ENCODE measurements around the gene VPS54.

DNA sequence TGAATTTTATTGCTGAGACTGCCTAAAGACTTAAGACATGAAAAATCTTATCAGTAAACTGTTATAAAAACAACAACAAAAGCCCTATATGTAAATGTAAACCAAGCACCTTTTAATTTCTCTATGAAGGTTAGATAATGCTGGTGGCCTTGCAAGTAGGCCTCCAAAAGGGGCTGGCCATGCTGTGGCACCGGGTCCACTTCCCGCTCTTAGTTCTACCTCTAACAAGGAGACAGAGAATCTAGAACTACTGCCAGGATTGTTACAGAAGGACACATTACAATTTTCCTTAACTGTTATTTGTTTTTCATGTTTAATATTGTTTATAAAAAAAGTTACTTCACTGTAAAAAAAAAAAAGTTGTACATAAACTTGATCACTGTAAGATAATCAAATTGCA is 128.6 kb downstream of the VPS54 start:
- no peak for TF ChIP-seq POLR2A (IDR thresholded peaks at IDR 0.05; ENCODE audit: low read length)
- no peak for TF ChIP-seq GATA1 (IDR thresholded peaks at IDR 0.05; ENCODE audit: low read depth, low read length)

Measured in erythroblast (primary cell).